ENCODE data around the gene TMCC1. TPM values are rescaled to one million over a fixed set of nuclear protein-coding genes. Genes with fewer than 3 reads are reported as not detected.

The TMCC1 gene
- total and polyA plus RNA-seq, 7 donors: 10.3 to 35.2 (median 27.6) TPM

- Histone ChIP-seq H3K4me1 (peaks cover 0 to 26% (median 19%) of the 10 kb centered on the region in 4 donors), H3K27me3 (no peaks in the 10 kb centered on the region), H3K9me3 (no peaks in the 10 kb centered on the region), H3K4me3 (no peak overlapping the region), H3K27ac (no peak overlapping the region), H3K36me3 (peaks cover 0 to 3% (median 0%) of the 10 kb centered on the region in 4 donors)
- no peak for DNase-seq
- intact Hi-C loops (cut with DNase I): no loop called here
- TF ChIP-seq, protein P1, sequence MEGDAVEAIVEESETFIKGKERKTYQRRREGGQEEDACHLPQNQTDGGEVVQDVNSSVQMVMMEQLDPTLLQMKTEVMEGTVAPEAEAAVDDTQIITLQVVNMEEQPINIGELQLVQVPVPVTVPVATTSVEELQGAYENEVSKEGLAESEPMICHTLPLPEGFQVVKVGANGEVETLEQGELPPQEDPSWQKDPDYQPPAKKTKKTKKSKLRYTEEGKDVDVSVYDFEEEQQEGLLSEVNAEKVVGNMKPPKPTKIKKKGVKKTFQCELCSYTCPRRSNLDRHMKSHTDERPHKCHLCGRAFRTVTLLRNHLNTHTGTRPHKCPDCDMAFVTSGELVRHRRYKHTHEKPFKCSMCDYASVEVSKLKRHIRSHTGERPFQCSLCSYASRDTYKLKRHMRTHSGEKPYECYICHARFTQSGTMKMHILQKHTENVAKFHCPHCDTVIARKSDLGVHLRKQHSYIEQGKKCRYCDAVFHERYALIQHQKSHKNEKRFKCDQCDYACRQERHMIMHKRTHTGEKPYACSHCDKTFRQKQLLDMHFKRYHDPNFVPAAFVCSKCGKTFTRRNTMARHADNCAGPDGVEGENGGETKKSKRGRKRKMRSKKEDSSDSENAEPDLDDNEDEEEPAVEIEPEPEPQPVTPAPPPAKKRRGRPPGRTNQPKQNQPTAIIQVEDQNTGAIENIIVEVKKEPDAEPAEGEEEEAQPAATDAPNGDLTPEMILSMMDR (IDR thresholded peaks at IDR 0.05): no peak
- TF ChIP-seq POLR2AphosphoS5 (IDR thresholded peaks at IDR 0.05) (no peak), POLR2A (IDR thresholded peaks at IDR 0.05) (no peak), EP300 (IDR thresholded peaks at IDR 0.05) (no peak)
- WGBS, 2 donors: 74 to 83% methylated on average over 6 of the region's 6 CpGs
Observed at GRCh38 chr3:129663930-129664646, 229.4 kb downstream of the TMCC1 start.

DNA sequence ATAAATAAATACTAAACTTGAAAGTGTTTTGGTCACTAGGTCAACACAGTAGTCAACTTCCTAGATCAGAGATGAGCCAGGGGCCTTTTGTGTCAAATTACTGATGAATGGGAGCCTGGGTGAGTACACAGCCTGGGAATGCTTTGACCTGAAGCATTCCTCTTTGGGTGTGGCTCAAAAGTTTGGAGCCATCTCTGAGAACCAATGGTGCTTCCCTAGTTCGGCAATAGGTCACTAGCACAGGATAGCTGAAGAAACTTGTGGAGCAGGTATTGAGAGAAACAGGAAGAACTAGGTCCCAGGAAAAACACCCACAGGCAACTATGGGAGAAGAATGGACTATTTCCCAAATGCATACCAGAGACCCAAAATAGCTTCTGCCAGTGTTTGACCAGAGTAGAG lies 230.5 kb downstream of the TMCC1 start:
- Histone ChIP-seq H3K27me3 (no peaks in the 10 kb centered on the region), H3K36me3 (no peaks in the 10 kb centered on the region), H3K27ac (no peak overlapping the region), H3K4me1 (peaks cover 0 to 33% (median 26%) of the 10 kb centered on the region in 4 donors), H3K9me3 (no peaks in the 10 kb centered on the region), H3K4me3 (no peak overlapping the region)
- 17 to 70% methylated on average over 1 of the region's 1 CpG for WGBS, 2 donors
- no peak for DNase-seq
- intact Hi-C loops (cut with DNase I): no loop called here
- TF ChIP-seq, protein P1 (IDR thresholded peaks at IDR 0.05): no peak
- no peak for TF ChIP-seq POLR2A (IDR thresholded peaks at IDR 0.05)
- no peak for TF ChIP-seq EP300 (IDR thresholded peaks at IDR 0.05)
- no peak for TF ChIP-seq POLR2AphosphoS5 (IDR thresholded peaks at IDR 0.05)

- no peaks in the 10 kb centered on the region for H3K9me3 ChIP-seq
- peaks cover 0 to 41% (median 35%) of the 10 kb centered on the region in 4 donors for H3K4me1 ChIP-seq
- no peaks in the 10 kb centered on the region for H3K27me3 ChIP-seq
- no peak overlapping the region for H3K27ac ChIP-seq
- no peak for DNase-seq
- no peaks in the 10 kb centered on the region for H3K36me3 ChIP-seq
- TF ChIP-seq POLR2A (IDR thresholded peaks at IDR 0.05): no peak
- TF ChIP-seq, protein P1 (IDR thresholded peaks at IDR 0.05): no peak
- H3K4me3 ChIP-seq: no peak overlapping the region
- WGBS, 2 donors: 88% methylated on average over 4 of the region's 4 CpGs
- intact Hi-C loops (cut with DNase I): no loop called here
Observed at GRCh38 chr3:129662191-129662608, 231.3 kb downstream of the TMCC1 start.

DNA sequence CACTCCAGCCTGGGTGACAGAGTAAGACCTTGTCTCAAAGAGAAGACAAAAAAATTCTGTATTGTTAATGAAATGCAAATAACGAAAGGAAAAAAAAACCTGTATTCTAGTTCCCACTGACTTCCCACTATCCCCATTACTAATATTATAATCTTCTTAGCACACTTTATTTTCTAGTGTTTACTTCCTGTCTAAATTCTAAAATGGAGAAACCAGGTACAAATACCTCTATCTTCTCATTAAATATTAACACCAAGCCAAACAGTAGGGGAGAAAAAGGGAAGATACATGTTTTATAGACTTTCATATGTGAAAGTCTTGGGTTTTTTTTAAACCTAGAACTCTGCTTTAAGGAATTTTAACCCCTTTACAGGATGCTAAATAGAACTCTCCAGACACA lies 231.7 kb downstream of the TMCC1 start:
- peaks cover 0 to 46% (median 36%) of the 10 kb centered on the region in 4 donors for H3K4me1 ChIP-seq
- TF ChIP-seq EP300 (IDR thresholded peaks at IDR 0.05): no peak
- TF ChIP-seq POLR2A (IDR thresholded peaks at IDR 0.05): no peak
- TF ChIP-seq, protein P1 (IDR thresholded peaks at IDR 0.05): no peak
- no peak for TF ChIP-seq POLR2AphosphoS5 (IDR thresholded peaks at IDR 0.05)
- intact Hi-C loops (cut with DNase I): no loop called here

More for the DNA sequence above, 231.7 kb downstream of the TMCC1 start:
- Histone ChIP-seq H3K27ac (no peak overlapping the region), H3K27me3 (no peaks in the 10 kb centered on the region), H3K36me3 (no peaks in the 10 kb centered on the region), H3K9me3 (no peaks in the 10 kb centered on the region), H3K4me3 (no peak overlapping the region)
- WGBS, 2 donors: 85 to 95% methylated on average over 1 of the region's 1 CpG
- no peak for DNase-seq
